ENCODE results near the gene SLC49A4. TPM values are rescaled to one million over a fixed set of nuclear protein-coding genes. Genes with fewer than 3 reads are reported as not detected.
A peak's percentile ranks its signal among the peaks of the same experiment; 100 is the strongest.

SLC49A4 gene
- total RNA-seq, 1 experiment from 2014 or later = 29.6 TPM

- BruUV-seq (replicated peaks) = no TSS peak
- no peaks in the 10 kb centered on the region for H3K9me3 ChIP-seq (ENCODE audit: low read length)
- ATAC-seq (no peak), DNase-seq (no peak)
- H3K27ac ChIP-seq (ENCODE audit: low read length) = no peak overlapping the region
- ChIA-PET POLR2A (ENCODE audit: unreplicated experiment) (no interaction called here), CTCF (no interaction called here)
- H3F3A ChIP-seq (ENCODE audit: low read length, unreplicated experiment) = no peaks in the 10 kb centered on the region
- H4K20me1 ChIP-seq (ENCODE audit: low read length) = no peaks in the 10 kb centered on the region
- H3K36me3 ChIP-seq (ENCODE audit: low read depth, low read length) = no peaks in the 10 kb centered on the region
- intact Hi-C loops (cut with micrococcal nuclease) = no loop called here
- no peak overlapping the region for H3K4me2 ChIP-seq (ENCODE audit: low read length)
- peaks cover 43% of the 10 kb centered on the region for H3K27me3 ChIP-seq (ENCODE audit: low read length)
- no peaks in the 10 kb centered on the region for H3K9me2 ChIP-seq (replicated peaks; ENCODE audit: low read length)
- H3K4me1 ChIP-seq (ENCODE audit: insufficient read depth, low read length) = no peaks in the 10 kb centered on the region
- H3K9ac ChIP-seq (ENCODE audit: low read length) = no peak overlapping the region
- no peak overlapping the region for H2AFZ ChIP-seq (ENCODE audit: low read length)
- no peak for TF ChIP-seq CTCF (conservative IDR thresholded peaks at IDR 0.05; ENCODE audit: low read depth, low read length)
- no peak for TF ChIP-seq EZH2 (IDR thresholded peaks at IDR 0.05; ENCODE audit: low read length, unreplicated experiment)
- TF ChIP-seq EZH2phosphoT487 (IDR thresholded peaks at IDR 0.05; ENCODE audit: borderline replicate concordance, low read length) = no peak
- H3K79me2 ChIP-seq (ENCODE audit: low read length) = no peaks in the 10 kb centered on the region
- H3K4me3 ChIP-seq (ENCODE audit: low read length) = no peak overlapping the region
These were observed 122.5 kb downstream of the SLC49A4 start for GRCh38 chr3:122917412-122917811.

- Histone ChIP-seq H3K4me1 (ENCODE audit: insufficient read depth, low read length) (no peaks in the 10 kb centered on the region), H3K9me3 (ENCODE audit: low read length) (no peaks in the 10 kb centered on the region), H3K27me3 (ENCODE audit: low read length) (peaks cover 53% of the 10 kb centered on the region), H3K9ac (ENCODE audit: low read length) (no peak overlapping the region), H3K27ac (ENCODE audit: low read length) (no peak overlapping the region), H3K9me2 (replicated peaks; ENCODE audit: low read length) (no peaks in the 10 kb centered on the region), H3F3A (ENCODE audit: low read length, unreplicated experiment) (no peaks in the 10 kb centered on the region), H3K36me3 (ENCODE audit: low read depth, low read length) (no peaks in the 10 kb centered on the region), H3K4me3 (ENCODE audit: low read length) (no peak overlapping the region), H3K79me2 (ENCODE audit: low read length) (no peaks in the 10 kb centered on the region), H4K20me1 (ENCODE audit: low read length) (no peaks in the 10 kb centered on the region), H3K4me2 (ENCODE audit: low read length) (no peak overlapping the region), H2AFZ (ENCODE audit: low read length) (no peak overlapping the region)
- DNase-seq = peak; percentile 19
- intact Hi-C loops (cut with micrococcal nuclease) = no loop called here
- CTCF ChIA-PET = no interaction called here
- TF ChIP-seq EZH2phosphoT487 (IDR thresholded peaks at IDR 0.05; ENCODE audit: borderline replicate concordance, low read length) (no peak), EZH2 (IDR thresholded peaks at IDR 0.05; ENCODE audit: low read length, unreplicated experiment) (no peak), CTCF (conservative IDR thresholded peaks at IDR 0.05; ENCODE audit: low read depth, low read length) (no peak)
- POLR2A ChIA-PET (ENCODE audit: unreplicated experiment) = no interaction called here
- BruUV-seq (replicated peaks) = no TSS peak
- peak; percentile 45 for ATAC-seq
These were observed 123.9 kb downstream of the SLC49A4 start for GRCh38 chr3:122918576-122919290.

GRCh38 chr3:122919291-122919610 lies 124.4 kb downstream of the SLC49A4 start:
- Histone ChIP-seq H3K9ac (ENCODE audit: low read length) (no peak overlapping the region), H3K36me3 (ENCODE audit: low read depth, low read length) (no peaks in the 10 kb centered on the region), H3K4me3 (ENCODE audit: low read length) (no peak overlapping the region), H3F3A (ENCODE audit: low read length, unreplicated experiment) (no peaks in the 10 kb centered on the region), H4K20me1 (ENCODE audit: low read length) (no peaks in the 10 kb centered on the region), H3K4me2 (ENCODE audit: low read length) (no peak overlapping the region), H3K79me2 (ENCODE audit: low read length) (no peaks in the 10 kb centered on the region), H3K9me2 (replicated peaks; ENCODE audit: low read length) (no peaks in the 10 kb centered on the region), H3K9me3 (ENCODE audit: low read length) (no peaks in the 10 kb centered on the region), H3K27me3 (ENCODE audit: low read length) (peaks cover 53% of the 10 kb centered on the region), H2AFZ (ENCODE audit: low read length) (no peak overlapping the region), H3K4me1 (ENCODE audit: insufficient read depth, low read length) (no peaks in the 10 kb centered on the region), H3K27ac (ENCODE audit: low read length) (no peak overlapping the region)
- DNase-seq = no peak
- CTCF ChIA-PET = no interaction called here
- no peak for ATAC-seq
- intact Hi-C loops (cut with micrococcal nuclease) = no loop called here
- TF ChIP-seq EZH2phosphoT487 (IDR thresholded peaks at IDR 0.05; ENCODE audit: borderline replicate concordance, low read length) (no peak), EZH2 (IDR thresholded peaks at IDR 0.05; ENCODE audit: low read length, unreplicated experiment) (no peak), CTCF (conservative IDR thresholded peaks at IDR 0.05; ENCODE audit: low read depth, low read length) (no peak)
- POLR2A ChIA-PET (ENCODE audit: unreplicated experiment) = no interaction called here
- no TSS peak for BruUV-seq (replicated peaks)
